CD14-positive monocyte (primary cell): Measurements from ENCODE around the gene NOC2L. TPM values are rescaled to one million over a fixed set of nuclear protein-coding genes. Genes with fewer than 3 reads are reported as not detected.
"Not testable (repeated sequence)": the region's sequence is repeated elsewhere in the genome, so short reads cannot be mapped to it uniquely, and the experiment has no call there.

ENCODE experiments used
- DNase-seq, 3 donors: peaks; one replicate each; pipeline ENCODE4 v3.0.0-alpha.2; 2011 to 2022
- H2AFZ ChIP-seq: 2 replicates; pipeline ENCODE4 v1.6.0; 2012; ENCODE audit warnings: mild to moderate bottlenecking, low read depth, low read length, inconsistent platforms; ENCODE audit not compliant: insufficient read depth, poor library complexity, severe bottlenecking
- H3K27ac ChIP-seq, 2 donors: 1 replicate in 1 of 2; 2 replicates in 1 of 2; pipeline ENCODE4 v1.5.1; 2012 to 2013; ENCODE audit warnings: low read length in 2 of 2, control low read depth in 1 of 2, inconsistent platforms in 1 of 2, low read depth in 1 of 2, mild to moderate bottlenecking in 1 of 2
- H3K27me3 ChIP-seq, 2 donors: one replicate each; pipeline versions ENCODE4 v1.6.0 to v1.6.1; 2011 to 2013; ENCODE audit warnings: low read length in 2 of 2; ENCODE audit not compliant: control insufficient read depth in 2 of 2, insufficient read depth in 2 of 2
- H3K36me3 ChIP-seq, 2 donors: replicated peaks in 1 of 2; 1 replicate in 1 of 2; 2 replicates in 1 of 2; pipeline versions ENCODE4 v1.5.1 to v1.6.1; 2012 to 2013; ENCODE audit warnings: low read length in 2 of 2, control low read depth in 1 of 2, inconsistent platforms in 1 of 2, mild to moderate bottlenecking in 1 of 2; ENCODE audit not compliant: insufficient read depth in 2 of 2, control insufficient read depth in 1 of 2
- H3K4me1 ChIP-seq, 2 donors: 1 replicate in 1 of 2; 2 replicates in 1 of 2; pipeline versions ENCODE4 v1.5.1 to v1.6.1; 2012 to 2013; ENCODE audit warnings: low read length in 2 of 2, control low read depth in 1 of 2, inconsistent platforms in 1 of 2, mild to moderate bottlenecking in 1 of 2, moderate library complexity in 1 of 2; ENCODE audit not compliant: insufficient read depth in 2 of 2, control insufficient read depth in 1 of 2
- H3K4me2 ChIP-seq: replicated peaks from 2 replicates; pipeline ENCODE3; 2012; ENCODE audit warnings: low read length, moderate library complexity, mild to moderate bottlenecking; ENCODE audit not compliant: poor library complexity, severe bottlenecking; ENCODE audit errors: extremely low read depth
- H3K4me3 ChIP-seq, 3 experiments: fragments of 200-600 bp in 1 of 3; sonication (generic) in 1 of 3; replicated peaks in 1 of 3; 1 replicate in 2 of 3; 2 replicates in 1 of 3; pipeline ENCODE4 v1.5.1; 2011 to 2013; ENCODE audit warnings: low read length in 3 of 3, mild to moderate bottlenecking in 3 of 3, control low read depth in 2 of 3, low read depth in 2 of 3, inconsistent platforms in 1 of 3, moderate library complexity in 1 of 3
- H3K79me2 ChIP-seq: 2 replicates; pipeline ENCODE4 v1.6.0; 2012; ENCODE audit warnings: mild to moderate bottlenecking, control low read depth, inconsistent platforms, low read length, moderate library complexity; ENCODE audit not compliant: insufficient read depth
- H3K9ac ChIP-seq: 2 replicates; pipeline ENCODE4 v1.6.0; 2017; ENCODE audit warnings: low read length, mild to moderate bottlenecking; ENCODE audit not compliant: insufficient read depth, poor library complexity, severe bottlenecking
- H3K9me3 ChIP-seq, 2 donors: replicated peaks in 1 of 2; 1 replicate in 1 of 2; 2 replicates in 1 of 2; pipeline versions ENCODE4 v1.5.1 to v1.6.1; 2012 to 2013; ENCODE audit warnings: low read length in 2 of 2, control low read depth in 1 of 2; ENCODE audit not compliant: control insufficient read depth in 1 of 2, insufficient read depth in 1 of 2
- H4K20me1 ChIP-seq: 2 replicates; pipeline ENCODE4 v1.6.0; 2012; ENCODE audit warnings: mild to moderate bottlenecking, low read length, control low read depth, moderate library complexity; ENCODE audit not compliant: insufficient read depth
- H3K27ac Mint-ChIP-seq, 7 donors: one replicate each; pipeline ENCODE4 v1.8.0; 2020; ENCODE audit warnings: mild to moderate bottlenecking in 7 of 7, mixed read lengths in 7 of 7, moderate library complexity in 6 of 7, inconsistent platforms in 2 of 7
- H3K27me3 Mint-ChIP-seq, 3 donors: one replicate each; pipeline ENCODE4 v1.8.0; 2021 to 2022; ENCODE audit warnings: low read depth in 3 of 3, mild to moderate bottlenecking in 3 of 3, mixed read lengths in 3 of 3, moderate library complexity in 3 of 3, inconsistent platforms in 1 of 3
- H3K36me3 Mint-ChIP-seq, 2 donors: one replicate each; pipeline ENCODE4 v1.8.0; 2020; ENCODE audit warnings: mixed read lengths in 2 of 2, inconsistent platforms in 1 of 2, mild to moderate bottlenecking in 1 of 2
- H3K4me1 Mint-ChIP-seq: one replicate; pipeline ENCODE4 v1.8.0; 2020; ENCODE audit warnings: mild to moderate bottlenecking, mixed read lengths
- H3K4me3 Mint-ChIP-seq, 2 donors: one replicate each; pipeline ENCODE4 v1.8.0; 2020; ENCODE audit warnings: mild to moderate bottlenecking in 2 of 2, mixed read lengths in 2 of 2, moderate library complexity in 1 of 2
- H3K9me3 Mint-ChIP-seq, 7 donors: one replicate each; pipeline ENCODE4 v1.8.0; 2020 to 2022; ENCODE audit warnings: mixed read lengths in 7 of 7, mild to moderate bottlenecking in 6 of 7, moderate library complexity in 6 of 7, inconsistent platforms in 2 of 7
- WGBS: methylation state at CpG from one replicate; pipeline ENCODE4 v1.1.5; 2013; ENCODE audit warnings: missing lambda C conversion rate; ENCODE audit not compliant: insufficient coverage; 5-methylcytosine and 5-hydroxymethylcytosine counted together
- intact Hi-C, 2 donors: fragments of 100-400 bp; cut with micrococcal nuclease; formaldehyde crosslinking; loops; one replicate each; pipeline versions ENCODE4 v1.15.0 to v1.15.1; 2023
- polyA plus RNA-seq, 3 donors: library from polyadenylated mRNA; depleted of rRNA in 1 of 3; unstranded in 2 of 3; stranded (reverse) in 1 of 3; fragments of 300-500 nt in 2 of 3; fragments of >200 nt in 1 of 3; fragmentation: Illumina TruSeq in 2 of 3; gene quantifications; 1 replicate in 2 of 3; 2 replicates in 1 of 3; pipeline ENCODE4 v1.2.3, GENCODE V29; 2012 to 2021
- TF ChIP-seq, protein P1 (sequence below): fragments of 200-600 bp; IDR thresholded peaks from one replicate; pipeline ENCODE4 v1.8.0; 2022; ENCODE audit warnings: antibody characterized with exemption, mild to moderate bottlenecking

The NOC2L gene
- polyA plus RNA-seq, 3 donors, result 34.5 to 47.9 (median 35.8) TPM

DNA sequence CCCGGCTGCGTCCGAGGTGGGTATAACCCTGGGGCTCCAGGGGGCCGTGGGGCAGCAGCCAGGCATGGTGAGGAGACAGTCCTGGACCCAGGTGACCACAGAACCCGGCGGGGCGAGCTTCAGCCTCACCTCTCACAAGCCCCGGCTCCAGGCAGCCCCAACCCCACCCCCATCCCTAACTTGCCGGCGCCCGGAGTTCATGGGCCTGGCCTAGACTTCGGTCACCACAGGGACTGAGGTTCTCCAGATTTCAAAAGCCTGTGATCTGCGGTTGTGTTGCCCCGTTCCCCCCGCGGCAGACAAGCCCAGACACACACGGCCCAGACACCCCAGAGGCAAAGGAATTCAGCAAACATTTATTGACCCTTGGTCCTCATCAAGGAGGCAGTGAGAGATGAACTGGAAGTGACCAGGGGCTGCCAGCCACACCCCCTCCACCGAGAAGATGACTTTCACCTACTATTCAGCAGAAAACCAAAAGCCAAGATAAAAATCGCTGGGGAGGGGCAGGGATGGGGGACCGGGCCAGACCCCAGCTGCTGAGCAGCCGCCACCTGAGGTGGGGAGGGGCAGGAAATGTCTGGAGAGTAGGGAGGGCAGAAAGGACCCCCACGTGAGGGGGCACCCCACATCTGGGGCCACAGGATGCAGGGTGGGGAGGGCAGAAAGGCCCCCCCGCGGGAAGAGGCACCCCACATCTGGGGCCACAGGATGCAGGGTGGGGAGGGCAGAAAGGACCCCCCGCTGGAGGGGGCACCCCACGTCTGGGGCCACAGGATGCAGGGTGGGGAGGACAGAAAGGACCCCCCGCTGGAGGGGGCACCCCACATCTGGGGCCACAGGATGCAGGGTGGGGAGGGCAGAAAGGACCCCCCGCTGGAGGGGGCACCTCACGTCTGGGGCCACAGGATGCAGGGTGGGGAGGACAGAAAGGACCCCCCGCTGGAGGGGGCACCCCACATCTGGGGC is 36.9 kb upstream of the NOC2L start:
- Histone ChIP-seq H3K4me3 (no peak overlapping the region), H4K20me1 (peaks cover 12% of the 10 kb centered on the region), H3K79me2 (no peaks in the 10 kb centered on the region), H3K9ac (no peak overlapping the region), H3K4me1 (peaks cover 6 to 22% of the 10 kb centered on the region in 2 donors), H3K9me3 (peaks cover 22 to 29% of the 10 kb centered on the region in 2 donors), H3K36me3 (no peaks in the 10 kb centered on the region), H3K27me3 (peaks cover 23 to 48% of the 10 kb centered on the region in 2 donors), H2AFZ (no peak overlapping the region), H3K4me2 (no peak overlapping the region), H3K27ac (no peak overlapping the region)
- 59% methylated on average over 10 of the region's 30 CpGs for WGBS
- Mint-ChIP-seq H3K27ac (no peak overlapping the region), H3K4me3 (peak overlapping the region in 1 of 2 donors; percentile 69), H3K9me3 (peaks cover 10 to 43% (median 32%) of the 10 kb centered on the region in 7 donors), H3K4me1 (peaks cover 10% of the 10 kb centered on the region), H3K36me3 (peaks cover 0 to 4% of the 10 kb centered on the region in 2 donors), H3K27me3 (peaks cover 45 to 82% (median 63%) of the 10 kb centered on the region in 3 donors)
- no peak for DNase-seq
- intact Hi-C loops, result no loop called here
- TF ChIP-seq, protein P1, sequence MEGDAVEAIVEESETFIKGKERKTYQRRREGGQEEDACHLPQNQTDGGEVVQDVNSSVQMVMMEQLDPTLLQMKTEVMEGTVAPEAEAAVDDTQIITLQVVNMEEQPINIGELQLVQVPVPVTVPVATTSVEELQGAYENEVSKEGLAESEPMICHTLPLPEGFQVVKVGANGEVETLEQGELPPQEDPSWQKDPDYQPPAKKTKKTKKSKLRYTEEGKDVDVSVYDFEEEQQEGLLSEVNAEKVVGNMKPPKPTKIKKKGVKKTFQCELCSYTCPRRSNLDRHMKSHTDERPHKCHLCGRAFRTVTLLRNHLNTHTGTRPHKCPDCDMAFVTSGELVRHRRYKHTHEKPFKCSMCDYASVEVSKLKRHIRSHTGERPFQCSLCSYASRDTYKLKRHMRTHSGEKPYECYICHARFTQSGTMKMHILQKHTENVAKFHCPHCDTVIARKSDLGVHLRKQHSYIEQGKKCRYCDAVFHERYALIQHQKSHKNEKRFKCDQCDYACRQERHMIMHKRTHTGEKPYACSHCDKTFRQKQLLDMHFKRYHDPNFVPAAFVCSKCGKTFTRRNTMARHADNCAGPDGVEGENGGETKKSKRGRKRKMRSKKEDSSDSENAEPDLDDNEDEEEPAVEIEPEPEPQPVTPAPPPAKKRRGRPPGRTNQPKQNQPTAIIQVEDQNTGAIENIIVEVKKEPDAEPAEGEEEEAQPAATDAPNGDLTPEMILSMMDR, result no peak

DNA sequence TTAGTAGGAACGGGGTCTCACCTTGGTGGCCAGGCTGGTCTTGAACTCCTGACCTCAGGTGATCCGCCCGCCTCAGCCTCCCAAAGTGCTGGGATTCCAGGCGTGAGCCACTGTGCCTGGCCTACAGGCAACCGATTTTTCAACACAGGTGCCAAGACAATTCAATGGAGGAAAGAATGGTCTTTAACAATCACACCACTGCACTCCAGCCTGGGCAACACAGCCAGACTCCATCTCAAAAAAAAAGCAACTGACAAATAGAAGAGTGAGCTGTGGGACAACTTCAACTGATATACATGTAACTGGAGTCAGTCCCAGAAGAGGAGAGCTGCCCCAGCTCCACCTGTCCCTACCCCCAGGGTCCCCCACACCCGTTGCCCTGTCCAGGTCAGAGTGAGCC is 35.5 kb upstream of the NOC2L start:
- H3K9ac ChIP-seq, H3K4me1 ChIP-seq, H3K4me3 ChIP-seq, intact Hi-C loops, H3K36me3 Mint-ChIP-seq, H3K36me3 ChIP-seq, H3K4me1 Mint-ChIP-seq, H3K27ac ChIP-seq, H3K4me2 ChIP-seq, H2AFZ ChIP-seq, DNase-seq, H3K79me2 ChIP-seq: not testable (repeated sequence)
- Histone ChIP-seq H3K9me3 (peaks cover 22 to 28% of the 10 kb centered on the region in 2 donors), H4K20me1 (peaks cover 12% of the 10 kb centered on the region), H3K27me3 (peaks cover 19 to 41% of the 10 kb centered on the region in 2 donors)
- H3K9me3 Mint-ChIP-seq, result peaks cover 8 to 40% (median 30%) of the 10 kb centered on the region in 7 donors
- peak overlapping the region in 1 of 2 donors; percentile 70 for H3K4me3 Mint-ChIP-seq
- H3K27me3 Mint-ChIP-seq, result peaks cover 50 to 80% (median 66%) of the 10 kb centered on the region in 3 donors
- H3K27ac Mint-ChIP-seq, result peak overlapping the region in 1 of 7 donors; percentile 19
- 75% methylated on average over 2 of the region's 6 CpGs for WGBS
